Measurements from ENCODE around the gene DCAF7. TPM values are rescaled to one million over a fixed set of nuclear protein-coding genes. Genes with fewer than 3 reads are reported as not detected.

Gene DCAF7
- polyA plus RNA-seq, 6 donors from 2014 or later: 58.6 to 88.5 (median 79.1) TPM

GRCh38 chr17:63640038-63640437 lies 89.8 kb downstream of the DCAF7 start:
- Mint-ChIP-seq H3K4me3 (no peak overlapping the region), H3K27ac (peak overlapping the region in 1 of 6 donors; percentile 44), H3K9me3 (no peaks in the 10 kb centered on the region), H3K4me1 (peaks cover 11 to 24% (median 20%) of the 10 kb centered on the region in 3 donors), H3K27me3 (no peaks in the 10 kb centered on the region), H3K36me3 (peaks cover 15 to 22% of the 10 kb centered on the region in 2 donors)
- ATAC-seq (ENCODE audit: low read depth in 2 of 2) (no peak), DNase-seq (no peak)

DNA sequence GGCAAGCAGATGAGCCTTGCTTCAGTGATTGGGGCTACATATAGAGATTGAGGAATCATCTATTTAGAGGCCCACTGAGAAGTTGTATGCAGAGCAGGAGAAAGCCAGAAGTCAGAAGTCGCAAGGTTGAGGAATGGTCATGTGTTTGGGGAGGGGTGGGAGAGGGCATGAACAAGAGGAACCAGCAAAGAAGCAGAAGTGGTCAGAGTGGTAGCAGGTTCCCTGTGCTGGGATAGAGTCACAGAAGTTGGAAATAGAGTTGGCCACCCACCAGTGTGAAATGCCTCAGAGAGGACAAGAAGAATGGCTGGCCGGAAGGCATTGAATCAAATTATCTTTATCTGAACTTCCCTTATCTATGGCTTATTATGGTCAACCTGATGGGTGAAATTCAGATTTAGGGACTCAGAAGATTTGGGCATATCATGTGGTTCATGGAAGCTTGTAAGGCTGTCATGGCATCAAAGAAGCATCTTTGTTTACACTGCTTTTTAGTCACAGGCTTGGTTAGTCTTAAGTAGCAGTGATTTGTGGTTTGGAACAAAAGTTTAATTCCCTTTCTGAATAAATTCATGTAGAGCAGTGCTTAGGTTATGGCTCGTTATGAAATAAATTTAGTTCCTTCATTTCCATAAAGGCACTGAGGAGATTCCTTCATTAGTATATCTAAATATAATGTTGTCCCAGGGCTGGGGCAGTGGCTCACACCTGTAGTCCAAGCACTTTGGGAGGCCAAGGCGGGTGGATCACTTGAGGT lies 91.6 kb downstream of the DCAF7 start:
- no peaks in the 10 kb centered on the region for H3K9me3 Mint-ChIP-seq
- H3K4me3 Mint-ChIP-seq: no peak overlapping the region
- H3K4me1 Mint-ChIP-seq: peaks cover 29 to 38% (median 34%) of the 10 kb centered on the region in 3 donors
- peaks cover 0 to 6% of the 10 kb centered on the region in 2 donors for H3K36me3 Mint-ChIP-seq
- H3K27ac Mint-ChIP-seq: peak overlapping the region in 1 of 6 donors; percentile 82
- DNase-seq (no peak), ATAC-seq (ENCODE audit: low read depth in 2 of 2) (no peak)
- no peaks in the 10 kb centered on the region for H3K27me3 Mint-ChIP-seq

Other genes starting within 250 kb of the DCAF7 start
- 1 to 10 TPM in 4 of 6 donors, under 1 TPM in 1, not detected in 1; 0.66 to 3.4 (median 1.6) TPM for gene CYB561, start 104.2 kb upstream of the DCAF7 start, polyA plus RNA-seq (ENCODE audit: low read depth in 6 of 6)
- not detected for gene ACE, start 73.4 kb upstream of the DCAF7 start, polyA plus RNA-seq (ENCODE audit: low read depth in 6 of 6)
- gene KCNH6, start 27.1 kb upstream of the DCAF7 start, polyA plus RNA-seq (ENCODE audit: low read depth in 6 of 6): not detected
- gene TACO1, start 50.4 kb downstream of the DCAF7 start, polyA plus RNA-seq (ENCODE audit: low read depth in 6 of 6): 10 to 100 TPM; 14.9 to 19.7 (median 16.8) TPM
- gene MAP3K3, start 71.9 kb downstream of the DCAF7 start, polyA plus RNA-seq (ENCODE audit: low read depth in 6 of 6): 10 to 100 TPM; 20.8 to 39.1 (median 28.7) TPM
- 100 to 1,000 TPM; 557 to 994 (median 667) TPM for gene LIMD2, start 149.6 kb downstream of the DCAF7 start, polyA plus RNA-seq (ENCODE audit: low read depth in 6 of 6)
- gene STRADA, start 191.3 kb downstream of the DCAF7 start, polyA plus RNA-seq (ENCODE audit: low read depth in 6 of 6): 10 to 100 TPM; 21.1 to 33.2 (median 26.3) TPM
- 10 to 100 TPM; 27.1 to 46.1 (median 36.3) TPM for gene CCDC47, start 223.1 kb downstream of the DCAF7 start, polyA plus RNA-seq (ENCODE audit: low read depth in 6 of 6)
- gene DDX42, start 223.7 kb downstream of the DCAF7 start, polyA plus RNA-seq (ENCODE audit: low read depth in 6 of 6): 10 to 100 TPM in 4 of 6 donors, 1 to 10 TPM in 2; 6.3 to 24.1 (median 13.5) TPM

All from naive B cell (primary cell).